HEK293 (cell line): ENCODE data around the gene RASSF8.

ENCODE experiments used
- GLI4 ChIP-seq: fragments of 450-650 bp; formaldehyde crosslinking; IDR thresholded peaks from 2 replicates; pipeline ENCODE4 v1.5.1; 2016; ENCODE audit warnings: missing biosample characterization, missing genetic modification characterization
- KLF1 ChIP-seq: fragments of 450-650 bp; formaldehyde crosslinking; IDR thresholded peaks from 2 replicates; pipeline ENCODE4 v1.5.1; 2016; ENCODE audit warnings: missing biosample characterization, missing genetic modification characterization
- OSR2 ChIP-seq: fragments of 450-650 bp; formaldehyde crosslinking; IDR thresholded peaks from 2 replicates; pipeline ENCODE4 v1.5.1; 2016; ENCODE audit warnings: missing biosample characterization, missing genetic modification characterization
- REPIN1 ChIP-seq: fragments of 450-650 bp; formaldehyde crosslinking; IDR thresholded peaks from 2 replicates; pipeline ENCODE4 v1.5.1; 2017; ENCODE audit warnings: missing biosample characterization, missing genetic modification characterization, low read depth
- ZBTB7A ChIP-seq: fragments of 450-650 bp; formaldehyde crosslinking; IDR thresholded peaks from 2 replicates; pipeline ENCODE4 v1.5.1; 2016; ENCODE audit warnings: low read depth, missing biosample characterization, missing genetic modification characterization
- ZEB2 ChIP-seq: fragments of 450-650 bp; formaldehyde crosslinking; IDR thresholded peaks from 2 replicates; pipeline ENCODE4 v1.5.1; 2016; ENCODE audit warnings: missing biosample characterization, missing genetic modification characterization
- ZNF157 ChIP-seq: fragments of 450-650 bp; formaldehyde crosslinking; IDR thresholded peaks from 2 replicates; pipeline ENCODE4 v1.5.1; 2016; ENCODE audit warnings: missing biosample characterization, missing genetic modification characterization
- ZNF202 ChIP-seq: fragments of 450-650 bp; formaldehyde crosslinking; IDR thresholded peaks from 2 replicates; pipeline ENCODE4 v1.5.1; 2016; ENCODE audit warnings: missing biosample characterization, missing genetic modification characterization, borderline replicate concordance
- ZNF221 ChIP-seq: fragments of 450-650 bp; formaldehyde crosslinking; IDR thresholded peaks from 2 replicates; pipeline ENCODE4 v1.5.1; 2017; ENCODE audit warnings: missing biosample characterization, missing genetic modification characterization, borderline replicate concordance
- ZNF239 ChIP-seq: fragments of 450-650 bp; formaldehyde crosslinking; IDR thresholded peaks from 2 replicates; pipeline ENCODE4 v1.5.1; 2016; ENCODE audit warnings: missing biosample characterization, missing genetic modification characterization
- ZNF24 ChIP-seq: fragments of 450-650 bp; formaldehyde crosslinking; IDR thresholded peaks from 2 replicates; pipeline ENCODE4 v1.5.1; 2016; ENCODE audit warnings: missing biosample characterization, missing genetic modification characterization
- ZNF292 ChIP-seq: fragments of 450-650 bp; formaldehyde crosslinking; IDR thresholded peaks from 2 replicates; pipeline ENCODE4 v1.5.1; 2016; ENCODE audit warnings: low read depth, missing biosample characterization, missing genetic modification characterization, borderline replicate concordance
- ZNF302 ChIP-seq: fragments of 450-650 bp; formaldehyde crosslinking; IDR thresholded peaks from 2 replicates; pipeline ENCODE4 v1.5.1; 2016; ENCODE audit warnings: missing biosample characterization, missing genetic modification characterization, low read depth
- ZNF311 ChIP-seq: fragments of 450-650 bp; formaldehyde crosslinking; IDR thresholded peaks from 2 replicates; pipeline ENCODE4 v1.5.1; 2017; ENCODE audit warnings: missing biosample characterization, missing genetic modification characterization, borderline replicate concordance
- ZNF549 ChIP-seq: fragments of 450-650 bp; IDR thresholded peaks from 2 replicates; pipeline ENCODE4 v1.5.1; 2018; ENCODE audit warnings: missing biosample characterization, missing genetic modification characterization, mild to moderate bottlenecking, inconsistent platforms, moderate library complexity
- ZNF558 ChIP-seq: fragments of 450-650 bp; formaldehyde crosslinking; IDR thresholded peaks from 2 replicates; pipeline ENCODE4 v1.5.1; 2016; ENCODE audit warnings: missing biosample characterization, missing genetic modification characterization
- ZNF623 ChIP-seq: fragments of 450-650 bp; formaldehyde crosslinking; IDR thresholded peaks from 2 replicates; pipeline ENCODE4 v1.5.1; 2016; ENCODE audit warnings: missing biosample characterization, missing genetic modification characterization
- ZNF639 ChIP-seq: fragments of 450-650 bp; formaldehyde crosslinking; IDR thresholded peaks from 2 replicates; pipeline ENCODE4 v1.5.1; 2016; ENCODE audit warnings: missing biosample characterization, missing genetic modification characterization
- ZNF660 ChIP-seq: fragments of 450-650 bp; IDR thresholded peaks from 2 replicates; pipeline ENCODE4 v1.5.1; 2018; ENCODE audit warnings: missing biosample characterization, mild to moderate bottlenecking, missing genetic modification characterization
- ZNF670 ChIP-seq: fragments of 450-650 bp; formaldehyde crosslinking; IDR thresholded peaks from 2 replicates; pipeline ENCODE4 v1.5.1; 2016; ENCODE audit warnings: missing biosample characterization, missing genetic modification characterization, low read depth
- ZNF707 ChIP-seq: fragments of 450-650 bp; formaldehyde crosslinking; IDR thresholded peaks from 2 replicates; pipeline ENCODE4 v1.5.1; 2016; ENCODE audit warnings: missing biosample characterization, missing genetic modification characterization
- ZNF791 ChIP-seq: fragments of 450-650 bp; formaldehyde crosslinking; IDR thresholded peaks from 2 replicates; pipeline ENCODE4 v1.5.1; 2016; ENCODE audit warnings: missing biosample characterization, missing genetic modification characterization
- ZNF792 ChIP-seq: fragments of 450-650 bp; formaldehyde crosslinking; IDR thresholded peaks from 2 replicates; pipeline ENCODE4 v1.5.1; 2016; ENCODE audit warnings: missing biosample characterization, missing genetic modification characterization
- ZSCAN18 ChIP-seq: fragments of 450-650 bp; formaldehyde crosslinking; IDR thresholded peaks from 2 replicates; pipeline ENCODE4 v1.5.1; 2016; ENCODE audit warnings: missing biosample characterization, missing genetic modification characterization
- TF ChIP-seq, protein P1 (sequence below): fragments of 450-650 bp; formaldehyde crosslinking; IDR thresholded peaks from 2 replicates; pipeline ENCODE4 v1.5.1; 2016; ENCODE audit warnings: missing biosample characterization, missing genetic modification characterization
- TF ChIP-seq, protein P2 (sequence below): fragments of 450-650 bp; formaldehyde crosslinking; conservative IDR thresholded peaks from 2 replicates; pipeline ENCODE4 v1.5.1; 2016; ENCODE audit warnings: low read depth, missing biosample characterization, missing genetic modification characterization
- TF ChIP-seq, protein P3 (sequence below): fragments of 450-650 bp; formaldehyde crosslinking; IDR thresholded peaks from 2 replicates; pipeline ENCODE4 v1.5.1; 2016; ENCODE audit warnings: missing biosample characterization, missing genetic modification characterization, low read depth

RASSF8 gene

GRCh38 chr12:26122681-26123481, 164.4 kb downstream of the RASSF8 start (continued):
- TF ChIP-seq OSR2 (tag by site-specific recombination) (no peak), ZNF292 (tag by site-specific recombination) (no peak), ZNF558 (no peak), ZNF311 (tag by site-specific recombination) (no peak), ZNF792 (tag by site-specific recombination) (no peak), ZNF302 (tag by site-specific recombination) (no peak), ZNF221 (tag by site-specific recombination) (no peak), ZNF707 (tag by site-specific recombination) (no peak), KLF1 (tag by site-specific recombination) (no peak), ZNF24 (tag by site-specific recombination) (0 out of 2 replicates have a peak, but pooled peaks have one; percentile 26), ZEB2 (tag by site-specific recombination) (peak; percentile 86), ZNF791 (tag by site-specific recombination) (no peak), ZNF660 (tag by site-specific recombination) (0 out of 2 replicates have a peak, but pooled peaks have one; percentile 23), ZNF623 (no peak), ZNF639 (tag by site-specific recombination) (0 out of 2 replicates have a peak, but pooled peaks have one; percentile 19), ZNF549 (tag by site-specific recombination) (no peak), ZSCAN18 (tag by site-specific recombination) (no peak), ZNF670 (no peak), REPIN1 (tag by site-specific recombination) (no peak), ZBTB7A (tag by site-specific recombination) (no peak), ZNF202 (tag by site-specific recombination) (no peak), GLI4 (no peak), ZNF157 (no peak), ZNF239 (no peak)
- TF ChIP-seq, protein P1, sequence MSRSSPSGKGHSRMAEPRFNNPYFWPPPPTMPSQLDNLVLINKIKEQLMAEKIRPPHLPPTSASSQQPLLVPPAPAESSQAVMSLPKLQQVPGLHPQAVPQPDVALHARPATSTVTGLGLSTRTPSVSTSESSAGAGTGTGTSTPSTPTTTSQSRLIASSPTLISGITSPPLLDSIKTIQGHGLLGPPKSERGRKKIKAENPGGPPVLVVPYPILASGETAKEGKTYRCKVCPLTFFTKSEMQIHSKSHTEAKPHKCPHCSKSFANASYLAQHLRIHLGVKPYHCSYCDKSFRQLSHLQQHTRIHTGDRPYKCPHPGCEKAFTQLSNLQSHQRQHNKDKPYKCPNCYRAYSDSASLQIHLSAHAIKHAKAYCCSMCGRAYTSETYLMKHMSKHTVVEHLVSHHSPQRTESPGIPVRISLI = no peak
- TF ChIP-seq, protein P2, sequence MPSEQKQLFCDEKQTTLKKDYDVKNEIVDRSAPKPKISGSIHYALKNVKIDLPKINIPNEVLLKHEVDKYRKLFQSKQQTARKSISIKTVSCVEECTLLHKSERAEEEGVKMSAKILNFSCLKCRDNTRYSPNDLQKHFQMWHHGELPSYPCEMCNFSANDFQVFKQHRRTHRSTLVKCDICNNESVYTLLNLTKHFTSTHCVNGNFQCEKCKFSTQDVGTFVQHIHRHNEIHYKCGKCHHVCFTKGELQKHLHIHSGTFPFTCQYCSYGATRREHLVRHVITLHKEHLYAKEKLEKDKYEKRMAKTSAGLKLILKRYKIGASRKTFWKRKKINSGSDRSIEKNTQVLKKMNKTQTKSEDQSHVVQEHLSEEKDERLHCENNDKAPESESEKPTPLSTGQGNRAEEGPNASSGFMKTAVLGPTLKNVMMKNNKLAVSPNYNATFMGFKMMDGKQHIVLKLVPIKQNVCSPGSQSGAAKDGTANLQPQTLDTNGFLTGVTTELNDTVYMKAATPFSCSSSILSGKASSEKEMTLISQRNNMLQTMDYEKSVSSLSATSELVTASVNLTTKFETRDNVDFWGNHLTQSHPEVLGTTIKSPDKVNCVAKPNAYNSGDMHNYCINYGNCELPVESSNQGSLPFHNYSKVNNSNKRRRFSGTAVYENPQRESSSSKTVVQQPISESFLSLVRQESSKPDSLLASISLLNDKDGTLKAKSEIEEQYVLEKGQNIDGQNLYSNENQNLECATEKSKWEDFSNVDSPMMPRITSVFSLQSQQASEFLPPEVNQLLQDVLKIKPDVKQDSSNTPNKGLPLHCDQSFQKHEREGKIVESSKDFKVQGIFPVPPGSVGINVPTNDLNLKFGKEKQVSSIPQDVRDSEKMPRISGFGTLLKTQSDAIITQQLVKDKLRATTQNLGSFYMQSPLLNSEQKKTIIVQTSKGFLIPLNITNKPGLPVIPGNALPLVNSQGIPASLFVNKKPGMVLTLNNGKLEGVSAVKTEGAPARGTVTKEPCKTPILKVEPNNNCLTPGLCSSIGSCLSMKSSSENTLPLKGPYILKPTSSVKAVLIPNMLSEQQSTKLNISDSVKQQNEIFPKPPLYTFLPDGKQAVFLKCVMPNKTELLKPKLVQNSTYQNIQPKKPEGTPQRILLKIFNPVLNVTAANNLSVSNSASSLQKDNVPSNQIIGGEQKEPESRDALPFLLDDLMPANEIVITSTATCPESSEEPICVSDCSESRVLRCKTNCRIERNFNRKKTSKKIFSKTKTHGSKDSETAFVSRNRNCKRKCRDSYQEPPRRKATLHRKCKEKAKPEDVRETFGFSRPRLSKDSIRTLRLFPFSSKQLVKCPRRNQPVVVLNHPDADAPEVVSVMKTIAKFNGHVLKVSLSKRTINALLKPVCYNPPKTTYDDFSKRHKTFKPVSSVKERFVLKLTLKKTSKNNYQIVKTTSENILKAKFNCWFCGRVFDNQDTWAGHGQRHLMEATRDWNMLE (tag by site-specific recombination) = no peak
- TF ChIP-seq, protein P3, sequence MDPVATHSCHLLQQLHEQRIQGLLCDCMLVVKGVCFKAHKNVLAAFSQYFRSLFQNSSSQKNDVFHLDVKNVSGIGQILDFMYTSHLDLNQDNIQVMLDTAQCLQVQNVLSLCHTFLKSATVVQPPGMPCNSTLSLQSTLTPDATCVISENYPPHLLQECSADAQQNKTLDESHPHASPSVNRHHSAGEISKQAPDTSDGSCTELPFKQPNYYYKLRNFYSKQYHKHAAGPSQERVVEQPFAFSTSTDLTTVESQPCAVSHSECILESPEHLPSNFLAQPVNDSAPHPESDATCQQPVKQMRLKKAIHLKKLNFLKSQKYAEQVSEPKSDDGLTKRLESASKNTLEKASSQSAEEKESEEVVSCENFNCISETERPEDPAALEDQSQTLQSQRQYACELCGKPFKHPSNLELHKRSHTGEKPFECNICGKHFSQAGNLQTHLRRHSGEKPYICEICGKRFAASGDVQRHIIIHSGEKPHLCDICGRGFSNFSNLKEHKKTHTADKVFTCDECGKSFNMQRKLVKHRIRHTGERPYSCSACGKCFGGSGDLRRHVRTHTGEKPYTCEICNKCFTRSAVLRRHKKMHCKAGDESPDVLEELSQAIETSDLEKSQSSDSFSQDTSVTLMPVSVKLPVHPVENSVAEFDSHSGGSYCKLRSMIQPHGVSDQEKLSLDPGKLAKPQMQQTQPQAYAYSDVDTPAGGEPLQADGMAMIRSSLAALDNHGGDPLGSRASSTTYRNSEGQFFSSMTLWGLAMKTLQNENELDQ (tag by site-specific recombination) = no peak
